ENCODE measurements around the gene SMIM38.

The SMIM38 gene

GRCh38 chr11:69173925-69174581 lies 18.3 kb downstream of the SMIM38 start:
- TF ChIP-seq CTCF (IDR thresholded peaks at IDR 0.05; ENCODE audit: low read depth, low read length) = no peak
- H3K4me3 ChIP-seq (ENCODE audit: low read depth, low read length) = no peak overlapping the region

- no peak overlapping the region for H3K4me3 ChIP-seq (ENCODE audit: low read depth, low read length)
- TF ChIP-seq CTCF (IDR thresholded peaks at IDR 0.05; ENCODE audit: low read depth, low read length) = no peak
Observed at GRCh38 chr11:69174841-69175240, 19.1 kb downstream of the SMIM38 start.

GRCh38 chr11:69178819-69179482 lies 23.2 kb downstream of the SMIM38 start:
- TF ChIP-seq CTCF (IDR thresholded peaks at IDR 0.05; ENCODE audit: low read depth, low read length) = no peak
- H3K4me3 ChIP-seq (ENCODE audit: low read depth, low read length) = no peak overlapping the region

GRCh38 chr11:69180226-69180625 lies 24.5 kb downstream of the SMIM38 start:
- no peak overlapping the region for H3K4me3 ChIP-seq (ENCODE audit: low read depth, low read length)
- TF ChIP-seq CTCF (IDR thresholded peaks at IDR 0.05; ENCODE audit: low read depth, low read length) = no peak

GRCh38 chr11:69180726-69181125 lies 25.0 kb downstream of the SMIM38 start:
- TF ChIP-seq CTCF (IDR thresholded peaks at IDR 0.05; ENCODE audit: low read depth, low read length) = no peak
- H3K4me3 ChIP-seq (ENCODE audit: low read depth, low read length) = no peak overlapping the region

GRCh38 chr11:69183613-69184012 lies 27.9 kb downstream of the SMIM38 start:
- H3K4me3 ChIP-seq (ENCODE audit: low read depth, low read length) = no peak overlapping the region
- TF ChIP-seq CTCF (IDR thresholded peaks at IDR 0.05; ENCODE audit: low read depth, low read length) = no peak

Data from WI38 (cell line).